ENCODE measurements around the gene DLGAP1. TPM values are rescaled to one million over a fixed set of nuclear protein-coding genes. Genes with fewer than 3 reads are reported as not detected.

DLGAP1 gene
- total and polyA plus RNA-seq, 9 donors, result 2.0 to 42.7 (median 3.8) TPM

GRCh38 chr18:3869848-3870247 lies 585.3 kb downstream of the DLGAP1 start:
- H3K36me3 ChIP-seq, result no peaks in the 10 kb centered on the region
- H3K4me1 ChIP-seq (ENCODE audit: insufficient read depth), result no peaks in the 10 kb centered on the region
- 19 to 40% (median 22%) methylated on average over 2 of the region's 2 CpGs for WGBS, 3 donors
- intact Hi-C loops (cut with DNase I), result no loop called here
- no peak overlapping the region for H3K27ac ChIP-seq
- no peaks in the 10 kb centered on the region for H3K9me3 ChIP-seq
- DNase-seq, result no peak
- TF ChIP-seq CTCF (IDR thresholded peaks at IDR 0.05), result no peak
- no peak for TF ChIP-seq EP300 (IDR thresholded peaks at IDR 0.05)
- no peak for TF ChIP-seq POLR2A (IDR thresholded peaks at IDR 0.05)
- H3K27me3 ChIP-seq, result no peaks in the 10 kb centered on the region
- H3K4me3 ChIP-seq, result no peak overlapping the region

GRCh38 chr18:3867864-3868311 lies 587.2 kb downstream of the DLGAP1 start:
- TF ChIP-seq EP300 (IDR thresholded peaks at IDR 0.05) (no peak), CTCF (IDR thresholded peaks at IDR 0.05) (no peak), POLR2A (IDR thresholded peaks at IDR 0.05) (no peak)
- 9 to 12% (median 11%) methylated on average over 8 of the region's 8 CpGs for WGBS, 3 donors
- Histone ChIP-seq H3K27ac (no peak overlapping the region), H3K36me3 (no peaks in the 10 kb centered on the region), H3K9me3 (no peaks in the 10 kb centered on the region), H3K27me3 (no peaks in the 10 kb centered on the region), H3K4me1 (ENCODE audit: insufficient read depth) (no peaks in the 10 kb centered on the region), H3K4me3 (no peak overlapping the region)
- intact Hi-C loops (cut with DNase I), result no loop called here
- DNase-seq, result no peak

- 68 to 73% (median 72%) methylated on average over 3 of the region's 3 CpGs for whole genome bisulfite sequencing, 3 donors
- DNase-seq, result no peak
- H3K36me3 ChIP-seq, result no peaks in the 10 kb centered on the region
- no peaks in the 10 kb centered on the region for H3K9me3 ChIP-seq
- H3K4me3 ChIP-seq, result no peak overlapping the region
- no peaks in the 10 kb centered on the region for H3K27me3 ChIP-seq
- H3K4me1 ChIP-seq (ENCODE audit: insufficient read depth), result no peaks in the 10 kb centered on the region
- TF ChIP-seq EP300 (IDR thresholded peaks at IDR 0.05) (no peak), POLR2A (IDR thresholded peaks at IDR 0.05) (no peak)
- intact Hi-C loops (cut with DNase I), result no loop called here
- peak overlapping the region in 1 of 2 donors; percentile 16 for H3K27ac ChIP-seq
These were observed 587.9 kb downstream of the DLGAP1 start for GRCh38 chr18:3867236-3867635.

- Histone ChIP-seq H3K9me3 (no peaks in the 10 kb centered on the region), H3K27me3 (no peaks in the 10 kb centered on the region), H3K4me1 (ENCODE audit: insufficient read depth) (no peaks in the 10 kb centered on the region), H3K27ac (no peak overlapping the region), H3K36me3 (no peaks in the 10 kb centered on the region), H3K4me3 (no peak overlapping the region)
- TF ChIP-seq POLR2A (IDR thresholded peaks at IDR 0.05) (no peak), CTCF (IDR thresholded peaks at IDR 0.05) (no peak), EP300 (IDR thresholded peaks at IDR 0.05) (no peak)
- WGBS, 3 donors, result 89 to 95% (median 91%) methylated on average over 4 of the region's 4 CpGs
- no peak for DNase-seq
- intact Hi-C loops (cut with DNase I), result no loop called here
These were observed 590.3 kb downstream of the DLGAP1 start for GRCh38 chr18:3864669-3865298.

GRCh38 chr18:3863593-3863992 lies 591.5 kb downstream of the DLGAP1 start:
- Histone ChIP-seq H3K36me3 (no peaks in the 10 kb centered on the region), H3K4me3 (no peak overlapping the region), H3K4me1 (ENCODE audit: insufficient read depth) (no peaks in the 10 kb centered on the region), H3K27ac (no peak overlapping the region), H3K9me3 (no peaks in the 10 kb centered on the region), H3K27me3 (no peaks in the 10 kb centered on the region)
- 70 to 71% (median 71%) methylated on average over 4 of the region's 4 CpGs for WGBS, 3 donors
- no peak for DNase-seq
- TF ChIP-seq CTCF (IDR thresholded peaks at IDR 0.05), result no peak
- TF ChIP-seq POLR2A (IDR thresholded peaks at IDR 0.05), result no peak
- no peak for TF ChIP-seq EP300 (IDR thresholded peaks at IDR 0.05)
- intact Hi-C loops (cut with DNase I), result no loop called here
